ENCODE measurements around the gene TUFT1.

DNA sequence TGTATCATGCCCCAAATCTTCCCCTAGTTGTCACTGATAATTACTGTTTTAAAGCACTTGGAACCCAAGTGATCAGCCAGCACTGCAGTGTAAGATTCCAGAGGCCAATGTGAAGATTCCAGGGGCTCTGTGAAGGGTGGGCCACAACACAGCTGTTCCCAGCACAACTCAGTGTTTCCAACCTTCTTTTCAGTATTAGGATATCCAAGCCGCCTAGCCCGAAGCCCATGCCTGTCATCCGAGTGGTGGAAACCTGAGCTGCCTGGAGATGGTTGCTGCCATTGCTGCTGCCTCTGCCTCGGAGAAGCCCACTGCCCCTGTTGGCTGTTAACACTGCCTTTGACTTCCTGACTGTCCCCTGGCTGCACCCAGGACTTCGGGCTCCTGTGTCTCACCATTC is 41.3 kb downstream of the TUFT1 start:
- TF ChIP-seq ZSCAN20 (CRISPR knock-in tag; IDR thresholded peaks at IDR 0.05) (no peak), JUN (IDR thresholded peaks at IDR 0.05) (no peak)

All from A549 (cell line).